HL-60 (cell line): ENCODE data around the gene CSNK2B.

Experiments used
- CTCF ChIP-seq: IDR thresholded peaks from one replicate; pipeline ENCODE4 v1.5.1; 2011; ENCODE audit warnings: low read length, control low read depth, inconsistent platforms; ENCODE audit not compliant: insufficient read depth
- GABPA ChIP-seq: IDR thresholded peaks from 2 replicates; pipeline ENCODE4 v1.6.1; 2012; ENCODE audit warnings: low read depth
- POLR2AphosphoS5 ChIP-seq: IDR thresholded peaks from 2 replicates; pipeline ENCODE4 v1.6.1; 2012; ENCODE audit warnings: low read depth
- TF ChIP-seq, protein P1 (sequence below): IDR thresholded peaks from 2 replicates; pipeline ENCODE4 v1.6.1; 2012; ENCODE audit warnings: low read depth; ENCODE audit not compliant: insufficient replicate concordance

DNA sequence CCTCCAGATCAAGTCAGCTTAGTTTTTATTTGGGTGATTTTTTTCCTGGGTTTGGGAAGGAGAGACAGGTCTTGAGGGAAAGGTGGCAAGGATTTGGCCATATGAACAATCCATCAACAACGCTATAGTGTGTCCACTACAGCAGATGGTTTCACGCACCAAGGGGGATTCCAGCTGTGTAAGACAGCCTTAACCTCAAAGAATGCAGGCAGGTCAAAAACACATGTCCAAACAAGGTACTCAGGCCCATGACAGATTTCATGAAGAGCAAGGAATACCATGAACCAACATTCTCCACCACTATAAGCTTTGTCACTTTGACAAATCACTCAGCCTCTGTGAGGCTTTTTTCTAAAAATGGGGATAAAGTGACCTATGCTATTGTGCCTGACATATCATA lies 48.9 kb upstream of the CSNK2B start:
- TF ChIP-seq POLR2AphosphoS5 (no peak), CTCF (no peak), GABPA (no peak)
- TF ChIP-seq, protein P1, sequence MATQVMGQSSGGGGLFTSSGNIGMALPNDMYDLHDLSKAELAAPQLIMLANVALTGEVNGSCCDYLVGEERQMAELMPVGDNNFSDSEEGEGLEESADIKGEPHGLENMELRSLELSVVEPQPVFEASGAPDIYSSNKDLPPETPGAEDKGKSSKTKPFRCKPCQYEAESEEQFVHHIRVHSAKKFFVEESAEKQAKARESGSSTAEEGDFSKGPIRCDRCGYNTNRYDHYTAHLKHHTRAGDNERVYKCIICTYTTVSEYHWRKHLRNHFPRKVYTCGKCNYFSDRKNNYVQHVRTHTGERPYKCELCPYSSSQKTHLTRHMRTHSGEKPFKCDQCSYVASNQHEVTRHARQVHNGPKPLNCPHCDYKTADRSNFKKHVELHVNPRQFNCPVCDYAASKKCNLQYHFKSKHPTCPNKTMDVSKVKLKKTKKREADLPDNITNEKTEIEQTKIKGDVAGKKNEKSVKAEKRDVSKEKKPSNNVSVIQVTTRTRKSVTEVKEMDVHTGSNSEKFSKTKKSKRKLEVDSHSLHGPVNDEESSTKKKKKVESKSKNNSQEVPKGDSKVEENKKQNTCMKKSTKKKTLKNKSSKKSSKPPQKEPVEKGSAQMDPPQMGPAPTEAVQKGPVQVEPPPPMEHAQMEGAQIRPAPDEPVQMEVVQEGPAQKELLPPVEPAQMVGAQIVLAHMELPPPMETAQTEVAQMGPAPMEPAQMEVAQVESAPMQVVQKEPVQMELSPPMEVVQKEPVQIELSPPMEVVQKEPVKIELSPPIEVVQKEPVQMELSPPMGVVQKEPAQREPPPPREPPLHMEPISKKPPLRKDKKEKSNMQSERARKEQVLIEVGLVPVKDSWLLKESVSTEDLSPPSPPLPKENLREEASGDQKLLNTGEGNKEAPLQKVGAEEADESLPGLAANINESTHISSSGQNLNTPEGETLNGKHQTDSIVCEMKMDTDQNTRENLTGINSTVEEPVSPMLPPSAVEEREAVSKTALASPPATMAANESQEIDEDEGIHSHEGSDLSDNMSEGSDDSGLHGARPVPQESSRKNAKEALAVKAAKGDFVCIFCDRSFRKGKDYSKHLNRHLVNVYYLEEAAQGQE: no peak
